Astrocyte (in vitro differentiated cells and primary cell): ENCODE data around the gene SHC3. TPM values are rescaled to one million over a fixed set of nuclear protein-coding genes. Genes with fewer than 3 reads are reported as not detected.

Experiments used
- DNase-seq: peaks from one replicate; pipeline ENCODE4 v3.0.0-alpha.2; 2010; ENCODE audit warnings: low read depth
- FAIRE-seq: peaks from 2 replicates; lab custom pipeline; 2011; peaks lifted over from hg19 to GRCh38; lab: Jason Lieb, UNC
- H2AFZ ChIP-seq: 2 replicates; pipeline ENCODE4 v1.6.0; 2012; ENCODE audit warnings: low read depth, low read length, inconsistent platforms
- H3K27ac ChIP-seq: 2 replicates; pipeline ENCODE4 v1.5.1; 2011; ENCODE audit warnings: low read depth, low read length, inconsistent platforms
- H3K27me3 ChIP-seq: 2 replicates; pipeline ENCODE4 v1.6.0; 2011; ENCODE audit warnings: low read length, inconsistent platforms; ENCODE audit not compliant: insufficient read depth
- H3K36me3 ChIP-seq: 2 replicates; pipeline ENCODE4 v1.5.1; 2011; ENCODE audit warnings: low read length, inconsistent platforms; ENCODE audit not compliant: insufficient read depth
- H3K4me1 ChIP-seq: 2 replicates; pipeline ENCODE4 v1.5.1; 2011; ENCODE audit warnings: low read length, inconsistent platforms; ENCODE audit not compliant: insufficient read depth
- H3K4me2 ChIP-seq: 2 replicates; pipeline ENCODE4 v1.6.0; 2012; ENCODE audit warnings: low read length, inconsistent platforms
- H3K4me3 ChIP-seq: 2 replicates; pipeline ENCODE4 v1.5.1; 2011; ENCODE audit warnings: low read depth, mild to moderate bottlenecking, low read length, inconsistent platforms; ENCODE audit not compliant: insufficient read depth
- H3K79me2 ChIP-seq: 2 replicates; pipeline ENCODE4 v1.6.0; 2012; ENCODE audit warnings: mild to moderate bottlenecking, low read length, inconsistent platforms; ENCODE audit not compliant: insufficient read depth
- H3K9ac ChIP-seq: 2 replicates; pipeline ENCODE4 v1.6.0; 2012; ENCODE audit warnings: mild to moderate bottlenecking, low read length, inconsistent platforms
- H3K9me3 ChIP-seq: 2 replicates; pipeline ENCODE4 v1.5.1; 2012; ENCODE audit warnings: low read depth, mild to moderate bottlenecking, low read length, inconsistent platforms; ENCODE audit not compliant: insufficient read depth
- H4K20me1 ChIP-seq: 2 replicates; pipeline ENCODE4 v1.6.0; 2012; ENCODE audit warnings: low read length, inconsistent platforms; ENCODE audit not compliant: insufficient read depth
- H3K27ac Mint-ChIP-seq: one replicate; pipeline ENCODE4 v1.8.0; 2021; ENCODE audit warnings: mild to moderate bottlenecking, mixed read lengths; ENCODE audit not compliant: unreplicated experiment
- H3K27me3 Mint-ChIP-seq: one replicate; pipeline ENCODE4 v1.8.0; 2021; ENCODE audit warnings: low read depth, mixed read lengths; ENCODE audit not compliant: unreplicated experiment
- H3K36me3 Mint-ChIP-seq: one replicate; pipeline ENCODE4 v1.8.0; 2021; ENCODE audit warnings: low read depth, mixed read lengths; ENCODE audit not compliant: unreplicated experiment
- H3K4me1 Mint-ChIP-seq: one replicate; pipeline ENCODE4 v1.8.0; 2021; ENCODE audit warnings: low read depth, mixed read lengths; ENCODE audit not compliant: unreplicated experiment
- H3K4me3 Mint-ChIP-seq: one replicate; pipeline ENCODE4 v1.8.0; 2021; ENCODE audit warnings: mild to moderate bottlenecking, moderate library complexity, mixed read lengths; ENCODE audit not compliant: unreplicated experiment
- H3K9me3 Mint-ChIP-seq: one replicate; pipeline ENCODE4 v1.8.0; 2021; ENCODE audit warnings: mild to moderate bottlenecking, mixed read lengths; ENCODE audit not compliant: unreplicated experiment
- CTCF ChIP-seq: IDR thresholded peaks from 2 replicates; pipeline ENCODE4 v1.5.1; 2011; ENCODE audit warnings: low read depth, mild to moderate bottlenecking, inconsistent platforms, low read length, moderate library complexity; ENCODE audit not compliant: insufficient read depth
- EZH2 ChIP-seq: IDR thresholded peaks from 2 replicates; pipeline ENCODE4 v1.6.1; 2012; ENCODE audit warnings: mild to moderate bottlenecking, low read length, inconsistent platforms; ENCODE audit not compliant: insufficient read depth
- total RNA-seq: library from RNA; stranded (reverse); gene quantifications from 2 replicates; pipeline ENCODE4 v1.2.1, GENCODE V29; 2021

The SHC3 gene
- total RNA-seq, 1 donor from 2014 or later, result 4.6 TPM

- H3K27ac Mint-ChIP-seq, result no peak overlapping the region
- H3K9me3 Mint-ChIP-seq, result no peaks in the 10 kb centered on the region
- Histone ChIP-seq H2AFZ (no peak overlapping the region), H3K4me1 (peaks cover 10% of the 10 kb centered on the region), H3K27ac (no peak overlapping the region), H3K4me2 (no peak overlapping the region), H3K36me3 (peaks cover 19% of the 10 kb centered on the region), H4K20me1 (peaks cover 20% of the 10 kb centered on the region), H3K9me3 (no peaks in the 10 kb centered on the region), H3K9ac (no peak overlapping the region), H3K4me3 (no peak overlapping the region), H3K27me3 (no peaks in the 10 kb centered on the region), H3K79me2 (no peaks in the 10 kb centered on the region)
- H3K36me3 Mint-ChIP-seq, result peaks cover 8% of the 10 kb centered on the region
- peaks cover 7% of the 10 kb centered on the region for H3K4me1 Mint-ChIP-seq
- no peak overlapping the region for H3K4me3 Mint-ChIP-seq
- no peak for FAIRE-seq
- no peak for DNase-seq
- TF ChIP-seq EZH2, result no peak
- TF ChIP-seq CTCF, result no peak
- H3K27me3 Mint-ChIP-seq, result no peaks in the 10 kb centered on the region
These were observed 171.3 kb downstream of the SHC3 start for GRCh38 chr9:89006996-89007967.

GRCh38 chr9:89006267-89006666, 172.4 kb downstream of the SHC3 start:
- H2AFZ ChIP-seq, result no peak overlapping the region
- H3K4me3 ChIP-seq, result no peak overlapping the region
- peaks cover 10% of the 10 kb centered on the region for H3K4me1 ChIP-seq
- Mint-ChIP-seq H3K4me3 (no peak overlapping the region), H3K27me3 (no peaks in the 10 kb centered on the region), H3K36me3 (peaks cover 15% of the 10 kb centered on the region), H3K27ac (no peak overlapping the region), H3K9me3 (peaks cover 2% of the 10 kb centered on the region), H3K4me1 (peaks cover 8% of the 10 kb centered on the region)
- no peak overlapping the region for H3K9ac ChIP-seq
- TF ChIP-seq CTCF (no peak), EZH2 (no peak)
- no peak for DNase-seq
- H3K79me2 ChIP-seq, result no peaks in the 10 kb centered on the region
- H3K27me3 ChIP-seq, result no peaks in the 10 kb centered on the region
- H3K9me3 ChIP-seq, result no peaks in the 10 kb centered on the region
- H3K4me2 ChIP-seq, result no peak overlapping the region
- H3K27ac ChIP-seq, result no peak overlapping the region
- H3K36me3 ChIP-seq, result peaks cover 20% of the 10 kb centered on the region
- peaks cover 30% of the 10 kb centered on the region for H4K20me1 ChIP-seq
- FAIRE-seq, result no peak

- Histone ChIP-seq H3K36me3 (peaks cover 20% of the 10 kb centered on the region), H3K4me1 (peaks cover 11% of the 10 kb centered on the region), H3K4me3 (no peak overlapping the region), H4K20me1 (peaks cover 28% of the 10 kb centered on the region), H3K9me3 (no peaks in the 10 kb centered on the region), H3K27ac (no peak overlapping the region), H2AFZ (no peak overlapping the region), H3K27me3 (no peaks in the 10 kb centered on the region), H3K4me2 (no peak overlapping the region), H3K9ac (no peak overlapping the region), H3K79me2 (no peaks in the 10 kb centered on the region)
- FAIRE-seq (no peak), DNase-seq (no peak)
- no peak overlapping the region for H3K4me3 Mint-ChIP-seq
- no peaks in the 10 kb centered on the region for H3K27me3 Mint-ChIP-seq
- no peak for TF ChIP-seq CTCF
- no peak for TF ChIP-seq EZH2
- peaks cover 12% of the 10 kb centered on the region for H3K4me1 Mint-ChIP-seq
- H3K36me3 Mint-ChIP-seq, result peaks cover 15% of the 10 kb centered on the region
- peaks cover 2% of the 10 kb centered on the region for H3K9me3 Mint-ChIP-seq
- no peak overlapping the region for H3K27ac Mint-ChIP-seq
These were observed 173.3 kb downstream of the SHC3 start for GRCh38 chr9:89005323-89005722.
